NCI-H446 (cell line): ENCODE measurements around the gene STK32C.

ENCODE experiments used
- DNase-seq, 2 experiments: peaks; one replicate each; lab custom pipeline; 2025; lab: John Stamatoyannopoulos, UW

Gene STK32C

GRCh38 chr10:132282667-132283603 lies 24.8 kb downstream of the STK32C start:
- DNase-seq = no peak

- DNase-seq = no peak
Measured at GRCh38 chr10:132281915-132282666, 25.7 kb downstream of the STK32C start.

- DNase-seq = no peak
Measured at GRCh38 chr10:132280646-132281074, 27.1 kb downstream of the STK32C start.

DNA sequence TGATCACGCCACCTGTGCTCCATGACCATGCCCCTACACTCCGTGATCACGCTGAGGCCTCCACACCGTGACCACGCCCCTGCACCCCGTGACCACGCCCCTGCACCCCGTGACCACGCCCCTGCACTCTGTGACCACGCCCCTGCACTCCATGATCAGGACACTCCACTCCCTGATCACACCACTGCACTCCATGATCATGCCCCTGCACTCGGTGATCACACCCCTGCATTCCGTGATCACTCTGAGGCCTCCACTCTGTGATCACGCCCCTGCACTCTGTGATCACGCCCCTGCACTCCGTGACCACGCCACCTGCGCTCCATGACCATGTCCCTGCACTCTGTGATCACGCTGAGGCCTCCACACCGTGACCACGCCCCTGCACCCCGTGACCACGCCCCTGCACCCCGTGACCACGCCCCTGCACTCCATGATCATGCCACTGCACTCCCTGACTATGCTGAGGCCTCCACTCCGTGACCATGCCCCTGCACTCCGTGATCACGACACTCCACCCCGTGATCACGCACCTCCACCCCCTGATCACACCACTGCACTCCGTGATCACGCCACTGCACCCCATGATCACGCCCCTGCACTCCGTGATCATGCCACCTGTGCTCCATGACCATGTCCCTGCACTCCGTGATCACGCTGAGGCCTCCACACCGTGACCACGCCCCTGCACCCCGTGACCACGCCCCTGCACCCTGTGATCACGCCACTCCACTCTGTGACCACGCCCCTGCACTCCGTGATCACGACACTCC lies 27.7 kb downstream of the STK32C start:
- DNase-seq = no peak

- DNase-seq = no peak
Measured at GRCh38 chr10:132277311-132277741, 30.4 kb downstream of the STK32C start.

- no peak for DNase-seq
Measured at GRCh38 chr10:132276706-132277105, 31.0 kb downstream of the STK32C start.

GRCh38 chr10:132276179-132276675 lies 31.5 kb downstream of the STK32C start:
- DNase-seq = no peak

DNA sequence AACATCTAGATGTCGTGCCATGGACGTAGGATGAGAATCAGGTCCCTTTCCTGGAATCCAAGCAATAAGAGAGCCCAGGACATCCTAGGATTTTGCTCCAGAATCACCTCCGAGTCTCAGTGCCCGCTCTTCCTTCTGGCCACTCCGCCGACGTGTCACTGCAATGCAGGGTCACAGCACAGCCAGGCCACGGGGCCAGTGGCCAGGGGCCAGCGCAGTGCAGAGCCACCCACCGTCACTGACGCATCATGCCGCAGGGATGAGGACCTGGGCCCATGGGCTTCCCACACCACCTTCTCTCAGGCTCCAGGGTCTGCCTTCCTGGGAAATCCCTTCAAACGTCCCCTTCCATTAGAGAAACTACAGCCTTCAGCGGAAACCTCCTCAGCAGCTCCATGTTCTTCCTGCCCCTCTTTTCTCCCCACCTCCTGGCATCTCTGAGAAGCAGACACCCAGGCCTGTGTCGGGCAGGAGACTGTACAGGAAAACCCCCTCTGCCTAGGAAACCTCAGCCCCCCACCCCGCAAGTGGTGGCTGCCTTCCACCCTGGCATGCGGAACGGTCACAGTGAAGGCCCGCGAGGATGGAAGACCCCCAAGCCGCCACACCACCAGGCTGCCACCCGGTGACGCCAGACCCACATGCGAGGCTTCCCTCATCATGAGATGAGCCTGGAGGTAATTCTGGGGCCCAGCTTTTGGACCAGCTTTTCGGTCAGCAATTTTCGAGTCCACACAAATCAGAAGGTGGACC lies 32.1 kb downstream of the STK32C start:
- DNase-seq = no peak

DNA sequence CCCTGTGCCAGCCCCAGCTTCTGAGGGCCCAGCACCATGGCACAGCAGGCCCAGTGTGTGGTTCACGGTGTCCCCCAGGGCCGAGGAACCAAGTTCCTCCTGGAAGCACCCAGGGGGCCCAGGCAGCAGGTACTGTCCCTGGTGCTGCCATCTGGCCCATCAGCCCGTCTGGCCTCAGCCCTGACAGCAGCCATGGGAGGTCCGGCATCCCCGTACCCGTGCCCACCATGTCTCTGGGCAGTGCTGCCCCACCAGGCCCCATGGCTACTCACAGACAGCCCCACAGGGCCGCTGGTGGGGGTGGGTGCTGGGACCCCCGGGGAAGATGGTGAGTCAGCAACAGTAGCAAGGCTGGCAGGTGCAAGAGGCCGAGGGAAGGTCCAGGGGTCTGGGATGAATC lies 32.8 kb downstream of the STK32C start:
- no peak for DNase-seq

GRCh38 chr10:132274581-132274980 lies 33.2 kb downstream of the STK32C start:
- DNase-seq = no peak

- DNase-seq = no peak
Measured at GRCh38 chr10:132273966-132274365, 33.8 kb downstream of the STK32C start.

GRCh38 chr10:132273304-132273944 lies 34.3 kb downstream of the STK32C start:
- DNase-seq = no peak

DNA sequence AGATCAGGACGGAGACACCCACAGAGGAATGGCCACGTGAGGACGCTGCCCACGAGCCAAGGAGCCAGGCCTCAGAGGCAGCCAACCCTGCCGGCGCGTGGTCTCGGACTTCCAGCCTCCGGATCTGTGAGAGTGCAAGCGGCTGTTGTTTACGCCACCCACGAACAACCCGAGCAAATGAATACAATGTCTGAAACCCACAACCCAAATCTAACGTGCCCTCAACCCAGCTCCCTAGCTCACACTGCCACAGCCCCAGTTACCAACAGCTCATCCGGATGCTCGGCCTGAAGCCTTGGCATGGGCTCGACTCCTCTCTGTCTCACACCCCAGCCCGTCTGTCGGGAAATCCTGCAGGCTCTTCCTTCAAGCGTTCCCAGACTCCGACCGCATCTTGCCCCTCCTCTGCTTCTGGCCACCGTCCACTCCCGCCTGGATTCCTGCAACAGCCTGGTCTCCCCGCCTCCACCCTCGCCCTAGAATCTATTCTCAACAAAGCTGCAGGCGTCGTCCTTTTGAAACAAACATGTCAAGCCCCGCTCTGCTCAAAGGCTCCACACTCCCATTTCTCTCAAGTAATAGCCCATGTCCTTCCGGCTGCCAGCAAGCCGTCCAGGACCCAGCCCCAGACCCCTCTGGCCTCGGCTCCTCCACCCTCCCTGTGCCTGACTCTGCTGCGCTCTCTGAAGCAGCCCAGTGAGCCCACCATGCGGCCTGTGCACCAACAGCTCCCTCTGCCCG lies 35.3 kb downstream of the STK32C start:
- no peak for DNase-seq

- DNase-seq = no peak
Measured at GRCh38 chr10:132271458-132272230, 36.1 kb downstream of the STK32C start.

DNA sequence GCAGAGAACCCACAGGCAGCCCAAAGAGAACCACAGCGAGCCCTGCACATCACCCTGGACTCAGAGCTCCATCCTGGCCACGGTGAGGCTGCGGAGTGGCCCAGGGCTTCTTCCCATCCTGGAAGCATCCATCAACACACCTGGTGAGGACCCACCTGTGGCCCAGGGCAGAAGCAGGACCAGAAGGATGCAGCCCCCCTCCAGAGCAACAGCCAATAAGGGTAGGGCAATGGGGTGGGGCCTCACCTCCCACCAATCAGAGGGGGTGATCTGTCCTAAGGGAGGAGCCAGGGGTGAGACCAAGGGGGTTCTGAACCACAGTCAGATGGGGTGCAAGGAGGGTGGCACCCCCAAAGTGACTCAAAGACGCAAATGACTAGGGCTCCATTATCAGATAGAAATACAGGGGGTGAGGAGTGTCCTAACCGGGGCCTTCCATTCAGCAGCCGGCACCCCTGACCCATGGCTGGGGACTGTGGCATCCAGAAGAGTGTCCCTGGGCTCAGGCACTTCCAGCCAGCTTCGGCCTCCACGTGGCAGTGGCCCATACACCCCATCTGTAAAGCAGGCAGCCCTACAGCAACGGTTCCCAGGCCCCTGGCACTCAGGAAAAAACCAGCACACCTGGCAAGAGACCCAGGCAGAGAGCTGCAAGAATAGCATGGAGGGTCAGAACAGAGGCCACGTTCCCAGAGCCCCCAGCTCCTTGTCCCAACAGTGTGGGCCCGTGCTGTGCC lies 36.9 kb downstream of the STK32C start:
- DNase-seq = no peak

GRCh38 chr10:132270256-132270655 lies 37.5 kb downstream of the STK32C start:
- DNase-seq = no peak

- no peak for DNase-seq
Measured at GRCh38 chr10:132269266-132270230, 38.2 kb downstream of the STK32C start.
